Fibroblast of villous mesenchyme (primary cell): ENCODE results near the gene MBNL1. TPM values are rescaled to one million over a fixed set of nuclear protein-coding genes. Genes with fewer than 3 reads are reported as not detected.

ENCODE experiments used
- DNase-seq: peaks from one replicate; pipeline ENCODE4 v3.0.0-alpha.2; 2010; ENCODE audit warnings: low read depth
- H3K4me3 ChIP-seq: 2 replicates; pipeline ENCODE4 v1.5.1; 2011; ENCODE audit warnings: low read depth, mild to moderate bottlenecking, low read length
- total RNA-seq: library from RNA; depleted of rRNA; stranded (reverse); fragments of >200 nt; gene quantifications from 2 replicates; pipeline ENCODE4 v1.2.3, GENCODE V29; 2012
- TF ChIP-seq, protein P1 (sequence below): IDR thresholded peaks from 2 replicates; pipeline ENCODE4 v1.5.1; 2012; ENCODE audit warnings: low read depth, mild to moderate bottlenecking, low read length; ENCODE audit not compliant: insufficient read depth

The MBNL1 gene, protein sequence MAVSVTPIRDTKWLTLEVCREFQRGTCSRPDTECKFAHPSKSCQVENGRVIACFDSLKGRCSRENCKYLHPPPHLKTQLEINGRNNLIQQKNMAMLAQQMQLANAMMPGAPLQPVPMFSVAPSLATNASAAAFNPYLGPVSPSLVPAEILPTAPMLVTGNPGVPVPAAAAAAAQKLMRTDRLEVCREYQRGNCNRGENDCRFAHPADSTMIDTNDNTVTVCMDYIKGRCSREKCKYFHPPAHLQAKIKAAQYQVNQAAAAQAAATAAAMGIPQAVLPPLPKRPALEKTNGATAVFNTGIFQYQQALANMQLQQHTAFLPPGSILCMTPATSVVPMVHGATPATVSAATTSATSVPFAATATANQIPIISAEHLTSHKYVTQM
- 440 and 445 TPM in 2 replicates for total RNA-seq

- TF ChIP-seq, protein P1, sequence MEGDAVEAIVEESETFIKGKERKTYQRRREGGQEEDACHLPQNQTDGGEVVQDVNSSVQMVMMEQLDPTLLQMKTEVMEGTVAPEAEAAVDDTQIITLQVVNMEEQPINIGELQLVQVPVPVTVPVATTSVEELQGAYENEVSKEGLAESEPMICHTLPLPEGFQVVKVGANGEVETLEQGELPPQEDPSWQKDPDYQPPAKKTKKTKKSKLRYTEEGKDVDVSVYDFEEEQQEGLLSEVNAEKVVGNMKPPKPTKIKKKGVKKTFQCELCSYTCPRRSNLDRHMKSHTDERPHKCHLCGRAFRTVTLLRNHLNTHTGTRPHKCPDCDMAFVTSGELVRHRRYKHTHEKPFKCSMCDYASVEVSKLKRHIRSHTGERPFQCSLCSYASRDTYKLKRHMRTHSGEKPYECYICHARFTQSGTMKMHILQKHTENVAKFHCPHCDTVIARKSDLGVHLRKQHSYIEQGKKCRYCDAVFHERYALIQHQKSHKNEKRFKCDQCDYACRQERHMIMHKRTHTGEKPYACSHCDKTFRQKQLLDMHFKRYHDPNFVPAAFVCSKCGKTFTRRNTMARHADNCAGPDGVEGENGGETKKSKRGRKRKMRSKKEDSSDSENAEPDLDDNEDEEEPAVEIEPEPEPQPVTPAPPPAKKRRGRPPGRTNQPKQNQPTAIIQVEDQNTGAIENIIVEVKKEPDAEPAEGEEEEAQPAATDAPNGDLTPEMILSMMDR: no peak
- H3K4me3 ChIP-seq: peak within 1 kb of the TSS; percentile 69
- DNase-seq: peak; percentile 81
These were observed at the start of gene MBNL1 for GRCh38 chr3:152268555-152269055. Gene MBNL1, plus strand, starts transcription at chr3:152268929. Its CDS starts 31,265 bp downstream, at chr3:152300194.

DNA sequence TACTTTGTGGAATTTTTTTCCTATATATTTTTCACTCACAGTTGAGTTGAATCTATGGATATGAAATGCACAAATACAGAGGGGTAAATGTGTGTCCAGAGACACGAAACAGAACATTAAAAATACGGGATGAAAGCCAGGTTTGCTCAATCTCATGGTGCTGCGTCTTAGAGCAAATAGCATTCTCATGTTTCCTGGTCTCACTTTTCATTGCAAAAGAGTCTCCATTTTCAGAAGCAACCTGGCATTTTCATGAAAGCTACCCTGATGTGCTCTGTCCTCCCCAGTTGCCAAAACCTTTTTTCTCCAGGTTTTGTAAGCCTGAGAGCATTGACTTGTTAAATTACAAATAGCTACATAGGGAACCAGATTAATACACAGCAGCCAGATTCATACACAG, 49.5 kb upstream of the MBNL1 start:
- peak; percentile 51 for DNase-seq
- TF ChIP-seq, protein P1: no peak
- H3K4me3 ChIP-seq: no peak overlapping the region

- TF ChIP-seq, protein P1: no peak
- DNase-seq: no peak
- H3K4me3 ChIP-seq: no peak overlapping the region
These were observed 48.9 kb upstream of the MBNL1 start for GRCh38 chr3:152219769-152220255.

GRCh38 chr3:152222327-152222726, 46.4 kb upstream of the MBNL1 start:
- peak; percentile 42 for DNase-seq
- TF ChIP-seq, protein P1: no peak
- H3K4me3 ChIP-seq: no peak overlapping the region

GRCh38 chr3:152225201-152225600, 43.5 kb upstream of the MBNL1 start:
- DNase-seq: no peak
- TF ChIP-seq, protein P1: no peak
- no peak overlapping the region for H3K4me3 ChIP-seq

- H3K4me3 ChIP-seq: no peak overlapping the region
- TF ChIP-seq, protein P1: no peak
- no peak for DNase-seq
These were observed 42.6 kb upstream of the MBNL1 start for GRCh38 chr3:152226176-152226575.
